Body of pancreas (tissue), 4 donors: ENCODE data around the gene PPP1R13L. TPM values are rescaled to one million over a fixed set of nuclear protein-coding genes. Genes with fewer than 3 reads are reported as not detected.

Experiments
- ATAC-seq: fragments of 150-250 bp; one replicate; pipeline ENCODE4 v1.9.1; 2016
- DNase-seq, 4 donors: peaks; one replicate each; pipeline ENCODE4 v3.0.0-alpha.2; 2019
- H3K27ac ChIP-seq, 4 donors: fragments of 200-600 bp; sonication (generic); 1 replicate in 3 of 4; 2 replicates in 1 of 4; pipeline versions ENCODE4 v1.5.1 to v1.6.1; 2016 to 2019; ENCODE audit warnings: mild to moderate bottlenecking in 1 of 4, mixed read lengths in 1 of 4, moderate library complexity in 1 of 4
- H3K27me3 ChIP-seq, 2 donors: fragments of 200-600 bp; sonication (generic); one replicate each; pipeline ENCODE4 v1.6.0; 2016; ENCODE audit warnings: mild to moderate bottlenecking in 1 of 2
- H3K36me3 ChIP-seq, 2 donors: fragments of 200-600 bp; sonication (generic); replicated peaks in 1 of 2; 2 replicates each; pipeline ENCODE4 v1.5.1; 2016; ENCODE audit warnings: low read depth in 2 of 2; ENCODE audit not compliant: insufficient read depth in 1 of 2
- H3K4me1 ChIP-seq: fragments of 200-600 bp; sonication (generic); one replicate; pipeline ENCODE4 v1.6.0; 2016
- H3K4me3 ChIP-seq, 2 donors: fragments of 200-600 bp; sonication (generic); 1 replicate in 1 of 2; 2 replicates in 1 of 2; pipeline ENCODE4 v1.5.1; 2016 to 2019
- H3K9me3 ChIP-seq, 3 donors: fragments of 200-600 bp; sonication (generic); 1 replicate in 2 of 3; 2 replicates in 1 of 3; pipeline ENCODE4 v1.5.1; 2016
- POLR2A ChIP-seq, 3 donors: fragments of 450-650 bp; IDR thresholded peaks; one replicate each; pipeline ENCODE4 v1.6.1; 2016; ENCODE audit warnings: antibody characterized with exemption in 3 of 3, mild to moderate bottlenecking in 2 of 3
- WGBS, 2 donors: methylation state at CpG; one replicate each; pipeline ENCODE4 v1.1.5; 2017; 5-methylcytosine and 5-hydroxymethylcytosine counted together
- intact Hi-C: fragments of 100-400 bp; cut with DNase I; formaldehyde crosslinking; loops from one replicate; pipeline ENCODE4 v1.15.1; 2023
- total RNA-seq, 2 donors: library from RNA; depleted of rRNA; stranded (reverse); fragments of >200 nt; gene quantifications; one replicate each; pipeline ENCODE4 v1.1.0, GENCODE V29; 2016
- TF ChIP-seq, protein P1 (sequence below), 7 experiments: fragments of 450-650 bp in 4 of 7; fragments of 200-600 bp in 3 of 7; sonication (generic) in 3 of 7; IDR thresholded peaks; one replicate each; pipeline ENCODE4 v1.5.1; 2016 to 2019; ENCODE audit warnings: antibody characterized with exemption in 7 of 7

PPP1R13L gene
- total RNA-seq, 2 donors from 2014 or later: 26.4 to 32.9 TPM

DNA sequence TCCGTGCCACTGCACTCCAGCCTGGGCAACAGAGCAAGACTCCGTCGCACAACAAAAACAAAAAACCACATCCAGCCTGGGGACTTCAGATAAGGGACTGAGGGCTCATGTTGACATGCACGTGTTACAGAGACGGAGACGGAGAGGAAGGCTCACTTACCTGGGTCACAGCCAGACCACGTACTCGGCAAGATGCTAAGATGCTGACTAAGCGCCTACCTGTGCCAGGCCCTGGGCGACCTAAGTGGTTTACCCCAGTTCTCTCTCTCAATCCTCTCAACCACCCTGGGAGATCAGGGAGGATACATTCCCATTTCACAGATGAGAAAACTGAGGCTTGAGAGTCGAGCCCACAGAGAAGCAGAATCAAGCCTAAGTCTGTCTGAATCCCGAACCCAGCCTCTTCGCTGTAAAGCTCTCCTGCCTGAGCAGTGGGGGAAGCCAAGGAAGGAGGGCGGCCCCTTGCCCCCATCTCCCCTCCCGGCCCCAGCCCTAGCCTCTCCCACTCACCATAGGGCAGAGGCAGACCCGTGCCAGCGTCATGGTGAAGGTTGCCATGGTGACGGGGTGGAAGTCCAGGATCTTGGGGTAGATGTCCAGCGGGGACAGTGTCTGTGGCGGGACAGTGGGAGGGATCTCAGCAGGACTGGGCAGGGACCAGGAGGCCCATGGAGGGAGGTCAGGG is 48.0 kb downstream of the PPP1R13L start:
- DNase-seq: no peak
- Histone ChIP-seq H3K27ac (no peak overlapping the region), H3K4me3 (no peak overlapping the region), H3K4me1 (no peaks in the 10 kb centered on the region), H3K27me3 (no peaks in the 10 kb centered on the region), H3K36me3 (peaks cover 0 to 6% of the 10 kb centered on the region in 2 donors), H3K9me3 (no peaks in the 10 kb centered on the region)
- TF ChIP-seq POLR2A (IDR thresholded peaks at IDR 0.05): no peak
- TF ChIP-seq, protein P1, sequence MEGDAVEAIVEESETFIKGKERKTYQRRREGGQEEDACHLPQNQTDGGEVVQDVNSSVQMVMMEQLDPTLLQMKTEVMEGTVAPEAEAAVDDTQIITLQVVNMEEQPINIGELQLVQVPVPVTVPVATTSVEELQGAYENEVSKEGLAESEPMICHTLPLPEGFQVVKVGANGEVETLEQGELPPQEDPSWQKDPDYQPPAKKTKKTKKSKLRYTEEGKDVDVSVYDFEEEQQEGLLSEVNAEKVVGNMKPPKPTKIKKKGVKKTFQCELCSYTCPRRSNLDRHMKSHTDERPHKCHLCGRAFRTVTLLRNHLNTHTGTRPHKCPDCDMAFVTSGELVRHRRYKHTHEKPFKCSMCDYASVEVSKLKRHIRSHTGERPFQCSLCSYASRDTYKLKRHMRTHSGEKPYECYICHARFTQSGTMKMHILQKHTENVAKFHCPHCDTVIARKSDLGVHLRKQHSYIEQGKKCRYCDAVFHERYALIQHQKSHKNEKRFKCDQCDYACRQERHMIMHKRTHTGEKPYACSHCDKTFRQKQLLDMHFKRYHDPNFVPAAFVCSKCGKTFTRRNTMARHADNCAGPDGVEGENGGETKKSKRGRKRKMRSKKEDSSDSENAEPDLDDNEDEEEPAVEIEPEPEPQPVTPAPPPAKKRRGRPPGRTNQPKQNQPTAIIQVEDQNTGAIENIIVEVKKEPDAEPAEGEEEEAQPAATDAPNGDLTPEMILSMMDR (IDR thresholded peaks at IDR 0.05): no peak
- WGBS, 2 donors: 88 to 91% methylated on average over 15 to 20 of the region's 20 CpGs
- intact Hi-C loops: no loop called here
- no peak for ATAC-seq

DNA sequence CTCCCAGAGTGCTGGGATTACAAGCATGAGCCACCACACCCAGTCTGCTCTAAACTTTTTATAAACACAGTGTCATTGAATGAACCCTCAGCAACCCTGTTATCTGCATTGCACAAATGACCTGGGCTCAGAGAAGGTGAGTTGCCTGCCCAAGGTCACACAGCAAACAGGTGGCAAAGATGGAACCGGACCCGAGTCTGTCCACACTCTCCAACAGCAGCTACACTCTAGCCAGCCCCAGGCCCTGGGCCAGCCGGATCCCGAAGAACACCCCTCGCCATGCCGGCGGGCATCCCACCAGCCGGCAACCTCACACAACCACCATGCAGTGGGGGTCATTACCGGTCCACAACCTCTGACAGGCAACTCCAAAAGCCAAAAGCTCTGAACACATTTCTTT is 49.0 kb downstream of the PPP1R13L start:
- TF ChIP-seq, protein P1 (IDR thresholded peaks at IDR 0.05): no peak
- no peak for TF ChIP-seq POLR2A (IDR thresholded peaks at IDR 0.05)
- WGBS, 2 donors: 96 to 100% methylated on average over 5 to 9 of the region's 9 CpGs
- intact Hi-C loops: no loop called here
- Histone ChIP-seq H3K4me1 (no peaks in the 10 kb centered on the region), H3K4me3 (no peak overlapping the region), H3K36me3 (peaks cover 0 to 2% of the 10 kb centered on the region in 2 donors), H3K9me3 (no peaks in the 10 kb centered on the region), H3K27me3 (no peaks in the 10 kb centered on the region), H3K27ac (no peak overlapping the region)
- ATAC-seq (no peak), DNase-seq (no peak)

DNA sequence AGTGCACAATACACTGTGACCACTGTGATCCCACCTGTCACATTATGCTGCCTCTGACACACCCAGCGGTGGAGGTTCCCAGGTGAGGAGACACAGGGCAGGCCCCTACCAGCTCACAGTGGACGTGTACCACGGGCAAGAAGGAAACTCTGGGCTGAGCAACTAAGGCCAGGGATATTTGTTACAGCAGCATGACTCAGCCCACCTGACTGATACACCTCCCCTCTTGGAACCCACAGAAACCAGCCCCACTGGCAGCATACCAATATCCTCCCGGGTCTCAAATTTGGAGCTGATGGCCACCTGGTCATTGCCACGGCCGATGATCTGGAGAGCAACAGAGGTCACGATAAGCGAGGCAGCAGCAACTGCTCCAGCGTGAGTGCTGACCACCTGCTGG is 49.5 kb downstream of the PPP1R13L start:
- Histone ChIP-seq H3K9me3 (no peaks in the 10 kb centered on the region), H3K27me3 (no peaks in the 10 kb centered on the region), H3K36me3 (peaks cover 0 to 2% of the 10 kb centered on the region in 2 donors), H3K4me3 (no peak overlapping the region), H3K4me1 (no peaks in the 10 kb centered on the region), H3K27ac (no peak overlapping the region)
- 95 to 98% methylated on average over 6 of the region's 9 CpGs for WGBS, 2 donors
- intact Hi-C loops: no loop called here
- DNase-seq (no peak), ATAC-seq (no peak)
- no peak for TF ChIP-seq POLR2A (IDR thresholded peaks at IDR 0.05)
- TF ChIP-seq, protein P1 (IDR thresholded peaks at IDR 0.05): no peak

DNA sequence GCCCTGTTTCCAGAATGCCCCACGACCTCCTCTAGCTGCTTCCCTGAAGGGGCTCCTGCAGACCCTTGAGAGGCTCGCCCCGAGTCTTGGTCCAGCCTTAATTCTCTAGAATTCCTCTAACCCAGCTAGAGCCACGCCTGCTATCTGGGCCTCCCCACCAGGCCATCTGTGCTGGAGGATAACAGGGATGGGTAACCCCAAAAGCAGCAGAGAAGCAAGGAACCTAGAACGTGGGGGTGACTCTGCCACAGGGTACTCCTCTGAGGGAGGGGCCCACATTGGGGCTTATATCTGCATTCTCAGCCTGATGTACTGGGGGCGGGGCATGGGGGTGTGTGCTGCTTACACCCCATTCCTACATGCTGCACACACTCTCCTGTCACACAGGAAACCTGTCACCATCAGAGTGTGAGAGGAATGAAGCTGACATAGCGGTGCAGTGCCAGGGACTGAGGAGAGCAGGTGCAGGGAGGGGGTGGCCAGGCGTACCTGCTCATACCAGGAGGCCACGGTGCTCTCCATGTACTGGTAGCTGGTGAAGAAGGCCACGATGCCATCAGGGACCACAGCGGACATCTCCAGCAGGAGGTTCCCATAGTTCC is 50.5 kb downstream of the PPP1R13L start:
- Histone ChIP-seq H3K27ac (no peak overlapping the region), H3K27me3 (no peaks in the 10 kb centered on the region), H3K4me1 (no peaks in the 10 kb centered on the region), H3K9me3 (no peaks in the 10 kb centered on the region), H3K4me3 (no peak overlapping the region), H3K36me3 (peaks cover 0 to 2% of the 10 kb centered on the region in 2 donors)
- intact Hi-C loops: no loop called here
- ATAC-seq: no peak
- WGBS, 2 donors: 84 to 90% methylated on average over 5 to 11 of the region's 11 CpGs
- no peak for DNase-seq
- TF ChIP-seq, protein P1 (IDR thresholded peaks at IDR 0.05): no peak
- TF ChIP-seq POLR2A (IDR thresholded peaks at IDR 0.05): no peak
